ENCODE results near the gene MIOX.

MIOX gene

GRCh38 chr22:50486561-50487289 is at the start of gene MIOX:
TSS of gene MIOX (plus strand) at chr22:50486859. CDS start at chr22:50486898, 39 bp downstream.
- DNase-seq = no peak

DNA sequence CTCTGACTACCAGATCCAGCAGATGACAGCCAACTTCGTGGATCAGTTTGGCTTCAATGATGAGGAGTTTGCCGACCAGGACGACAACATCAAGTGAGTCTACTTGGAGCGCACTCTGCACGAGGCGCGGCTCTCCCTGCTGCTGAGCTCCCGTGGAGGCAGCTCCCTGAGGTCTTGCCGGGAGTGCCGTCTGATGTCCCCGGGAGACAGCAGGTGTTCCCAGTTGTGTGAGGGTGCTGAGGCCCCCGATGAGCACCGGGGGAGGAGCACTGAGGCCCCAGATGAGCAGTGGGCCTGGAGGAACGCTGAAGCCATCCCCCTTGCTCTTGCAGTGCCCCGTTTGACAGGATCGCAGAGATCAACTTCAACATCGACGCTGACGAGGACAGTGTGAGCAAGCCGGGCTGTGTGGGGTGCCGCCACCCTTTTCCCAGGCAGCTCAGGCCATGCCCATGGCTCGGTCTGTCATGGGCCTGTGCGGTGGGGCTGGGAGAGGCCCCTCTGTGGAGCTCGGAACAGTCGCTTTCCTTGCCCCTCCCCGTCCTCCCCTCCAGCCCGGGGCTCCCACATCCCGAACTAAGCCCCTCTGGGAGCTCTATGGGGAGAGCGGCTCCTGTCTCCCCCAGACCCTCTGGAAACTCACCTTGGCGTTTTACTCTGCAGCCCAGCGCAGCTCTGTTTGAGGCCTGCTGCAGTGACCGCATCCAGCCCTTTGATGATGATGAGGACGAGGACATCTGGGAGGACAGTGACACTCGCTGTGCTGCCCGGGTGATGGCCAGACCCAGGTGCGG is 49.0 kb upstream of the MIOX start:
- DNase-seq = no peak

DNA sequence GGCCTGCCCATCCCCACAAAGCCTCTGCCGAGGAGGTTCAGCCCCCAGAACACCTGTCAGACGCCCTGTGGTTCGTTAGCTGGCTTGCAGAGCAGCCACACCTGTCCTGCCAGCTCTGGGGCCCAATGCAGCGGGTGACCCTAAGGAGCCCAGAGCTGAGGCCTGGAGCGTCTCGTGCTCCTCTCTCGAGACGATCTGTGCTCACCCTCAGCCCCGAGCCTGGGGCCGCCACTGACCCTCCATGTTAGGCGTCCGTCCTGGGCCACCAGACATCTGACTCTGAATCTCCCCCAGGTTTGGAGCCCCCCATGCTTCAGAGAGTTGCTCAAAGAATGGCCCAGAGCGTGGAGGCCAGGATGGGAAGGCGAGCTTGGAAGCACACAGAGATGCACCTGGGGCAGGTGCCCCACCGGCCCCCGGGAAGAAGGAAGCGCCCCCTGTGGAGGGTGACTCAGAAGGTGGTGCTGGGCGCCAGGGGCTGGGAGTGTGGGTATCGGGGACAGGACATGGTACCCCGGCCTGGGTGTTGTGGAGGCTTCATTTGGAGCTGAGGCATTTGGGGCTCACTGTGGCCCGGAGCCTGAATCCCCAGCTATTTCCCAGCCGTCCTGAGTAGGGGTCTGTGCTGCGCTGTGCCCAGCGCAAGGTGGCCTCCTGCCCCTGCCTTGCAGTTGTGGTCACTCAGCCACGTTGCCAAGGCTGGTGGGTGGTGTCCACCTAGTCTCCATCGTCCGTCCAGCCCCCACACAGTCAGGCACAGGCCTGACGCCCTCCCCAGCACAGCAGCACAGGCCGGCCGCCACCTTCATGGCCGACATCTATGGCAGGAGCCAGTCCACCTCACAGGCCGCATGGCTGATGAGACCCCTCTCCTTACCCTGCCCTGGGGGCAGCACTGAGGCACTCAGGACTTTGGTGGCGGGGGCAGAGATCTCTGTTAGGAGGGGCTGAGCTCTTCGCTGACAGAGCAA is 48.1 kb upstream of the MIOX start:
- DNase-seq = no peak

DNA sequence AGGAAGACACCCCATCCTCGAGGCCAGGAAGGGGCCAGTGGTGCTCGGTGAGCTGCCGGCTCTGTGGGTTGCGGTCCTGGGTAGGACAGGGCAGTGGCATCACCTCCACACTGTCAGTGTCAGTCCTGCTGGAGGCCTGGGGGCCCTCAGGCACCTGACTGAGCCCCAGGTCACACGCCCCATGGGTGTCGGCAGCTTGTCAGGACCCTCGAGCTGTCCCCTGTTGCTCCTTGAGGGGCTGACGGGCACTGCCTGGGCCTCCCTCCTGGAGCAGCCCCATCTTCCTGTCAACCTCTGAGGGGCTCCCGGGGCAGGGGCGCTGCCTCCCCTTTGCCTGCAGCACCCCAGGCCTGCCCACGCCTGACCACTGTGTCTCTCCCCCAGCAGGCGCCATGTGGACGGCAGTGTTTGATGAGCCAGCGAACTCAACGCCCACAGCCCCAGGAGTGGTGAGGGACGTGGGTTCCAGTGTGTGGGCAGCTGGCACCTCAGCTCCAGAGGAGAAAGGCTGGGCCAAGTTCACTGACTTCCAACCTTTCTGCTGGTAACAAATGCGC is 47.3 kb upstream of the MIOX start:
- DNase-seq = no peak

GRCh38 chr22:50439871-50440331 is 46.8 kb upstream of the MIOX start:
- DNase-seq = no peak

DNA sequence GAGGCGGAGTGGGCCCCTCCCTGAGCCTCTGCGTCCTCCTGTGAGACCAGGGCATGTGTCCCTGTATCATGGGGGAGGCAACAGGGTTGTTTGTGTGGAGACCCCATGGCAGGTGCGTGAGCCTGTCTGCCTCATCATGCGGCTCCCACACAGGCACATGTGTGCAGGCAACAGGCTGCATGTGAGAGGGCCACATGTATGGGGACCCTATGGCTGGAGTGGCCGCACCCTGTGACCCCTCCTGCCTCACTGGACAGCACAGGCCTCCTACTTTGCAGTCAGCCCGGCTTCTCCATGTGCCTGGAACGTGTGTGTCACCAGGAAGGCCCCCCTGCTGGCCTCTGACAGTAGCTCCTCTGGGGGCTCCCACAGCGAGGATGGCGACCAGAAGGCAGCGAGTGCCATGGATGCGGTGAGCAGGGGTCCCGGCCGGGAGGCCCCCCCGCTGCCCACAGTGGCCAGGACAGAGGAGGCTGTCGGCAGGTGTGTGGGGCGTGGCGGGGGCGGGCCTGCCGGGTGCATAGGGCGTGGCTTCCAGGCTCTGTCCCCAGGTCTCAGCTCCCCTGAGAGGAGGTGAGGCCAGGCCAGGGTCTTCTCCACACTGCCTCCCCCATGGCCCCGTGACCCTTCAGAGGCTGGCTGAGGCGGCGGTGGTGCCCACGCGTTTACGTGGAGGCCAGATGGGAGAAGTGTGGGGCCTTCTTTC is 46.0 kb upstream of the MIOX start:
- no peak for DNase-seq

- DNase-seq = no peak
Measured at GRCh38 chr22:50441428-50441993, 45.1 kb upstream of the MIOX start.

- no peak for DNase-seq
Measured at GRCh38 chr22:50443197-50443596, 43.5 kb upstream of the MIOX start.

- no peak for DNase-seq
Measured at GRCh38 chr22:50443801-50444625, 42.6 kb upstream of the MIOX start.

DNA sequence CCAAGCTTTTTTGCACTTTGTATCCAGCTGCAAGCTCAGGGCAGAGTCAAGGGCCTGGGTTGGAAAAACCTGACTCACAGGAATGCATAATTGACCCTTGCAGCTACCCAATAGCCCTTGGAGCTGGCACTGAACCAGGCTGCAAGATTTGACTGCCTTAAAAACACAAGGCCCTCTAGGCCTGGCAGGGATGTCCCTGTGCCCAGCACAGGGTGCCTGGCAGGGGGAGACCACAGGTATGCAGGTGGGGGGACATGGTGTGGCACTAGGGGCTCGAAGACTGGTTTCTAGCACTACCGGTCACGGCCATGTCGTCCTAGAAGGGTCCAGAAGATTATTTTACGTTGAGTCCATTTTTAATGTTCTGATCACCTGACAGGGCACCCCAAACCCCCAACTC is 42.0 kb upstream of the MIOX start:
- no peak for DNase-seq

DNA sequence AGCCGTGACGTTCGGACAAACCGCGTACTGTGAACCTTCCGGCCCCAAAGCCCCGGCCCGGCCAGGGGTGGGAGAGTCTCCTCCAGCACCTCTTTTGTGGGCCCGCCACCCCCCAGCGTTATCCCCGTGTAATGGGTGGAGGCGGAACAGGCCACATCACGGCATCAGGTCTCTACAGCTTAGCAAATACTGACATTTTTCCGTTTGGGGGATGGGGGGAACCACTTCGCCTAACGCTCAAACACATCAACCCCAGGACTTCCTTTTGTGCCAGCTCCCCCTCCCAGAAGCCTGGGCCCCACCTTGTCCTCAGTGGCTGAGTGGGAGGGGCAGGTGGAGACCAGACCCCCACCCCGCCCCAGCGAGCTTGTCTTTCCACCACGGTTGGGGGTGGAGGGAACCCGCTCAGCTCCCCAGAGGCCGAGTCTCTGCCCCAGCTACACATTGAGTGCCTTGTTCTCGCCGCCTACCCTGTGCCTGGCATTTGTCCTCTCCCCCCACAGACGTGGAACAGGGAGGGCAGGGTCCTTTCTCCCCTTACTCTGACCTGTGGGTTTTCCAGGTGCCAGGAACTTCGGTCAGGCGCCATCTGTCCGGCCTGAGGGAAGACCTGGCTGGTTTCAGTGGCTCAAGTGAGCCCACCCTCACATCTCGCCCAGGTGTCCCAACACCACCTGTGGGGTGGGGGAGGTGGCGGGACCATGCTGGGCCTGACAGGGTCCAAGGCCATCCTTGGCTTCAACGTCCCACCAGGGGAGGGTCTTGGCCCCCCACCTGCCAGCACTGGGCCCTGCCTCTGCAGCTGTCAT is 41.4 kb upstream of the MIOX start:
- no peak for DNase-seq

- no peak for DNase-seq
Measured at GRCh38 chr22:50445880-50446707, 40.6 kb upstream of the MIOX start.

- no peak for DNase-seq
Measured at GRCh38 chr22:50446708-50447575, 39.7 kb upstream of the MIOX start.

DNA sequence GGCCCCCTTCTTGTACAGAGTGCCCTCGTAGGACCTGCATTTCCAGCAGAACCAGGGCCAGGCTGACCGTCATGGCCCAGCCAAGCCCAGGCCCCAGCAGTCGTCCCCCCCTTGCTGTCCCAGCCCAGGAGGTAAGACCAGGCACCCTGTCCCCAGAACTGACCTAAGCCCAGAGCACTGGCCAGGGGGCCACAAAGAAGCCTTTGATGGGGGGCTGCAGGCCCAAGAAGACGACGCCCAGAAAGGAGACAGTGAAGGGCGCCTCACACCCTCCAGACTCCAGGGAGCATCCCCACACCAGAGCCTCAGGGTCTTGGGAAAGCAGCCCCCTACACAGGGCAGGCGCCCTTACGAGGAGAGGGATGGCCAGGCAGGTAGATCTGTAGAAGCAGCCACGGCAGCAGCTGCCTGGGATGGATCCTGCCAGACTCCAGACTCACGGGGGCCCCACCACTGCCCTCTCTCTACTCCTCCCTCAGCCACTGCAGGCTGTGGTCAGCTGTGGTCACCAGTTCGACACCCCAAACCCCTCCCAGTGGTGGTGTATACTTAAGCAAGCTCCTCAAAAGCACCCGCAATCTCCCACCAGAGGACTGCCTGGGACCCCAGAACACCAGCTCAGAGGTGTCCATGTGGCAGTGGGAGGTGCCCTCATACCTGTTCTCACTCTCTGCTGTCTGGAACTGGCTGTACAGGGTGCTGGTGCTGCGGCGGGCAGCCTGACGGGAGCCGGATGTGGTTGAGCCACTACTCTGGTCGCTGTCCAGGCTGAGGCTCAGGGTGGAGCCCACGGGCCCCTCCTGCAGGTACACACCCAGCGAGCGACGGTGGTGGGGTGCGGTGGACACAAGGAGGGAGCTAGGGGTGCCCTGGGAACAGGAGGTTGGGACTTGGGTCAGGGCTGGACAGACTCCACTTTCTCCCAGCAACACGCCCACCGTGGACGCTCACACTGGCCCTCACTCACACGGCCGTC is 38.8 kb upstream of the MIOX start:
- no peak for DNase-seq

DNA sequence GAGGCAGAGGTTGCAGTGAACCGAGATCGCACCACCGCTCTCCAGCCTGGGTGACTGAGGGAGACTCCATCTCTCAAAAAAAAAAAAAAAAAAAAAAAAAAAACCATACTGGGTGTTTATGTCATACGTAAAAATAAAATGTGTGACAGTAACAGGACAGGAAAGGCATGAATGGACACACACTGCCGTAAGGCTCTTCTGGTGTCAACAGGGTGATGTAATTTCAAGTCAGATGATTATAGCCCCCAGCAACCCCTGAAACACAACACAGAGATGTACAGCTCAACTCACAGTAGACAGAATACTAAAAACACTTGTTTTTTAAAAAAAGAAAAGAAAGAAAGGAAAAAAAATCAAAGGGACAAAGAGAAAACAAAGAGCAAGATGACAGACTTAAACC is 34.0 kb upstream of the MIOX start:
- no peak for DNase-seq

DNA sequence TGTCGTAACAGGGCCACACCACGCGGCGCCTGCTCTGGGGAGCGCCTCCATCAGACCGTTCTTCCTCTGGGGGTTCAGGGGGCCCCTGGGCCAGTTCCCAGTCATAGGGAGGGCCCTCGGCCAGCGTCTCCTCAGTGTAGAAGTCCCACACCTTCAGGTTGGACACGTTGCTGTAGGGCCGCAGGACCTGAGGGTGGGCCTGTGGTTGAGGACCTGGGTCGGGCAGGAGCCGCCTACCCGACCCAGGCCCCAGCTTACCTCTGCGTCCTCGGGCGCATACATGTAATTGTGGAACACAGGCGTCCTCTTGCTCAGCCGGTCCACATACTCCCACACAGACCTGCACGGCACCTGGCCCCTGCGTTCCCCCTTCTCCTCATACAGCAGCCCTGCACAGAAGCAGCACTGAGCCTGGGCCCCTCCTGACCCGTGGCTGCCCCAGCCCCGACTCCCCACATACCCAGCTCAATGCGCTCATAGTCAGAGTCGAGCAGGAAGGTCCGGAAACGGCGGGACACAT is 32.0 kb upstream of the MIOX start:
- DNase-seq = no peak

Measured in NCI-H187 treated with DMSO at 0.1 percent for 48 hours (cell line).